ENCODE results near the gene STX11. TPM values are rescaled to one million over a fixed set of nuclear protein-coding genes. Genes with fewer than 3 reads are reported as not detected.

STX11 gene
- total and polyA plus RNA-seq, 2 of the 13 experiments (the other 11 are each of a cell fraction or from before 2014, with no cell fraction given) = 0.03 TPM; not detected in 1

DNA sequence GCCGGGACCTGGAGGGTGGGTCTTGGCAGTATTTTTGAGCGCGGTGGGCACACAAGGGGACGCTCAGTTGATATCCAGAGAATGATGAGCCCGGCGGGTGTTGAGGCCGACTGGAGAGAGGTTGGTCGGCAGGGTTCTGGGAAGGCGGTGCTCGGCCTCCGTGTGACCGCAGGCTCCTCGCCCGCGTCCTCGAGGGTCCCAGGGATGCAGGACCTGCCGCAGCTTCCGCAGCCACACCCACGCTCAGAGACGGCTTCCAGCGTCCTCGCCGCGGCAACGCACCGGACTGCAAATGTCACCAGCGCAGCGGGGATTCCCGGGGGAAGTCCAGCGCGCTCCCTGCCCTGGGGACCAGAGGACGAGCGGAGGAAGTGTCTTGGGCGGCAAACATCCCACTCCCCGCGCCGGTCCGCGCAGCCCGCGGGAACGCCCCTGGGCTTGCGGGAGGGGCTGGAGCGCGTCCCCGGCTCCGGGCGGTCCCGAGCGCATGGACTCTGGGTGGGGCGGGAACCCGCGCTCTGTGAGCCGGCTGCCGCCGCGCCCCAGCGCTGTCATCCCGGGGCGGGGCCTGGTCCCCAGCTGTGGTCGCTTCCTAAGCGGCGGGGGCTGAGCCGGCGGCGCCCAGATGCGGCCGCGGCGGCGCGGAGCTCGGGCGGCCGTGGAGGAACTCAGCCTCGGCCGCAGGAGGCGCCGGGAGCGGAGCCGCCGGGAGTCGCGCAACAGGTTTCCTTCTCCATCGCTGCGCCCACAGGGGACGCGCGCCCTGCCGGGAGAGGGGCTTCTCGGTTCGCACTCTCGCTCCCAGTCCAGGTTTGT is at the start of gene STX11 (continued):
- TF ChIP-seq, protein P1, sequence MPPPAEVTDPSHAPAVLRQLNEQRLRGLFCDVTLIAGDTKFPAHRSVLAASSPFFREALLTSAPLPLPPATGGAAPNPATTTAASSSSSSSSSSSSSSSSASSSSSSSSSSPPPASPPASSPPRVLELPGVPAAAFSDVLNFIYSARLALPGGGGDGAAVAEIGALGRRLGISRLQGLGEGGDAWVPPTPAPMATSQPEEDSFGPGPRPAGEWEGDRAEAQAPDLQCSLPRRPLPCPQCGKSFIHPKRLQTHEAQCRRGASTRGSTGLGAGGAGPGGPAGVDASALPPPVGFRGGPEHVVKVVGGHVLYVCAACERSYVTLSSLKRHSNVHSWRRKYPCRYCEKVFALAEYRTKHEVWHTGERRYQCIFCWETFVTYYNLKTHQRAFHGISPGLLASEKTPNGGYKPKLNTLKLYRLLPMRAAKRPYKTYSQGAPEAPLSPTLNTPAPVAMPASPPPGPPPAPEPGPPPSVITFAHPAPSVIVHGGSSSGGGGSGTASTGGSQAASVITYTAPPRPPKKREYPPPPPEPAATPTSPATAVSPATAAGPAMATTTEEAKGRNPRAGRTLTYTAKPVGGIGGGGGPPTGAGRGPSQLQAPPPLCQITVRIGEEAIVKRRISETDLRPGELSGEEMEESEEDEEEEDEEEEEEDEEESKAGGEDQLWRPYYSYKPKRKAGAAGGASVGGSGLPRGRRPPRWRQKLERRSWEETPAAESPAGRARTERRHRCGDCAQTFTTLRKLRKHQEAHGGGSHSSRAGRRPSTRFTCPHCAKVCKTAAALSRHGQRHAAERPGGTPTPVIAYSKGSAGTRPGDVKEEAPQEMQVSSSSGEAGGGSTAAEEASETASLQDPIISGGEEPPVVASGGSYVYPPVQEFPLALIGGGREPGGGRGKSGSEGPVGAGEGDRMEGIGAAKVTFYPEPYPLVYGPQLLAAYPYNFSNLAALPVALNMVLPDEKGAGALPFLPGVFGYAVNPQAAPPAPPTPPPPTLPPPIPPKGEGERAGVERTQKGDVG (CRISPR knock-in tag; IDR thresholded peaks at IDR 0.05; ENCODE audit: borderline replicate concordance) = no peak; the same call in 1 of the 2 replicates
- TF ChIP-seq, protein P2, sequence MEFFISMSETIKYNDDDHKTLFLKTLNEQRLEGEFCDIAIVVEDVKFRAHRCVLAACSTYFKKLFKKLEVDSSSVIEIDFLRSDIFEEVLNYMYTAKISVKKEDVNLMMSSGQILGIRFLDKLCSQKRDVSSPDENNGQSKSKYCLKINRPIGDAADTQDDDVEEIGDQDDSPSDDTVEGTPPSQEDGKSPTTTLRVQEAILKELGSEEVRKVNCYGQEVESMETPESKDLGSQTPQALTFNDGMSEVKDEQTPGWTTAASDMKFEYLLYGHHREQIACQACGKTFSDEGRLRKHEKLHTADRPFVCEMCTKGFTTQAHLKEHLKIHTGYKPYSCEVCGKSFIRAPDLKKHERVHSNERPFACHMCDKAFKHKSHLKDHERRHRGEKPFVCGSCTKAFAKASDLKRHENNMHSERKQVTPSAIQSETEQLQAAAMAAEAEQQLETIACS (CRISPR knock-in tag; IDR thresholded peaks at IDR 0.05) = peak; percentile 91
- TF ChIP-seq, protein P3, sequence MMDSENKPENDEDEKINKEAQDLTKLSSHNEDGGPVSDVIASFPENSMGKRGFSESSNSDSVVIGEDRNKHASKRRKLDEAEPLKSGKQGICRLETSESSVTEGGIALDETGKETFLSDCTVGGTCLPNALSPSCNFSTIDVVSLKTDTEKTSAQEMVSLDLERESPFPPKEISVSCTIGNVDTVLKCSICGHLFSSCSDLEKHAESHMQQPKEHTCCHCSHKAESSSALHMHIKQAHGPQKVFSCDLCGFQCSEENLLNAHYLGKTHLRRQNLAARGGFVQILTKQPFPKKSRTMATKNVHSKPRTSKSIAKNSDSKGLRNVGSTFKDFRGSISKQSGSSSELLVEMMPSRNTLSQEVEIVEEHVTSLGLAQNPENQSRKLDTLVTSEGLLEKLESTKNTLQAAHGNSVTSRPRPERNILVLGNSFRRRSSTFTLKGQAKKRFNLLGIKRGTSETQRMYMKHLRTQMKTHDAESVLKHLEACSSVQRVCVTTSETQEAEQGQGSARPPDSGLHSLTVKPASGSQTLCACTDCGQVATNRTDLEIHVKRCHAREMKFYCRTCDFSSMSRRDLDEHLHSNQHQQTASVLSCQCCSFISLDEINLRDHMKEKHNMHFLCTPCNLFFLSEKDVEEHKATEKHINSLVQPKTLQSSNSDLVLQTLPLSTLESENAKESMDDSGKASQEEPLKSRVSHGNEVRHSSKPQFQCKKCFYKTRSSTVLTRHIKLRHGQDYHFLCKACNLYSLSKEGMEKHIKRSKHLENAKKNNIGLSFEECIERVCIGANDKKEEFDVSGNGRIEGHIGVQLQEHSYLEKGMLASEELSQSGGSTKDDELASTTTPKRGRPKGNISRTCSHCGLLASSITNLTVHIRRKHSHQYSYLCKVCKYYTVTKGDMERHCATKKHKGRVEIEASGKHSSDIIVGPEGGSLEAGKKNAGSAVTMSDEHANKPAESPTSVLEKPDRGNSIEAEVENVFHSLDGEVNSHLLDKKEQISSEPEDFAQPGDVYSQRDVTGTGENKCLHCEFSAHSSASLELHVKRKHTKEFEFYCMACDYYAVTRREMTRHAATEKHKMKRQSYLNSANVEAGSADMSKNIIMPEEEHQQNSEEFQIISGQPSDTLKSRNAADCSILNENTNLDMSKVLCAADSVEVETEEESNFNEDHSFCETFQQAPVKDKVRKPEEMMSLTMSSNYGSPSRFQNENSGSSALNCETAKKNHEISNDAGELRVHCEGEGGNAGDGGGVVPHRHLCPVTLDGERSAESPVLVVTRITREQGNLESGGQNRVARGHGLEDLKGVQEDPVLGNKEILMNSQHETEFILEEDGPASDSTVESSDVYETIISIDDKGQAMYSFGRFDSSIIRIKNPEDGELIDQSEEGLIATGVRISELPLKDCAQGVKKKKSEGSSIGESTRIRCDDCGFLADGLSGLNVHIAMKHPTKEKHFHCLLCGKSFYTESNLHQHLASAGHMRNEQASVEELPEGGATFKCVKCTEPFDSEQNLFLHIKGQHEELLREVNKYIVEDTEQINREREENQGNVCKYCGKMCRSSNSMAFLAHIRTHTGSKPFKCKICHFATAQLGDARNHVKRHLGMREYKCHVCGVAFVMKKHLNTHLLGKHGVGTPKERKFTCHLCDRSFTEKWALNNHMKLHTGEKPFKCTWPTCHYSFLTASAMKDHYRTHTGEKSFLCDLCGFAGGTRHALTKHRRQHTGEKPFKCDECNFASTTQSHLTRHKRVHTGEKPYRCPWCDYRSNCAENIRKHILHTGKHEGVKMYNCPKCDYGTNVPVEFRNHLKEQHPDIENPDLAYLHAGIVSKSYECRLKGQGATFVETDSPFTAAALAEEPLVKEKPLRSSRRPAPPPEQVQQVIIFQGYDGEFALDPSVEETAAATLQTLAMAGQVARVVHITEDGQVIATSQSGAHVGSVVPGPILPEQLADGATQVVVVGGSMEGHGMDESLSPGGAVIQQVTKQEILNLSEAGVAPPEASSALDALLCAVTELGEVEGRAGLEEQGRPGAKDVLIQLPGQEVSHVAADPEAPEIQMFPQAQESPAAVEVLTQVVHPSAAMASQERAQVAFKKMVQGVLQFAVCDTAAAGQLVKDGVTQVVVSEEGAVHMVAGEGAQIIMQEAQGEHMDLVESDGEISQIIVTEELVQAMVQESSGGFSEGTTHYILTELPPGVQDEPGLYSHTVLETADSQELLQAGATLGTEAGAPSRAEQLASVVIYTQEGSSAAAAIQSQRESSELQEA (CRISPR knock-in tag; IDR thresholded peaks at IDR 0.05; ENCODE audit: not compliant biosample characterization) = peak; percentile 92
- TF ChIP-seq, protein P4, sequence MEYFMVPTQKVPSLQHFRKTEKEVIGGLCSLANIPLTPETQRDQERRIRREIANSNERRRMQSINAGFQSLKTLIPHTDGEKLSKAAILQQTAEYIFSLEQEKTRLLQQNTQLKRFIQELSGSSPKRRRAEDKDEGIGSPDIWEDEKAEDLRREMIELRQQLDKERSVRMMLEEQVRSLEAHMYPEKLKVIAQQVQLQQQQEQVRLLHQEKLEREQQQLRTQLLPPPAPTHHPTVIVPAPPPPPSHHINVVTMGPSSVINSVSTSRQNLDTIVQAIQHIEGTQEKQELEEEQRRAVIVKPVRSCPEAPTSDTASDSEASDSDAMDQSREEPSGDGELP (IDR thresholded peaks at IDR 0.05; ENCODE audit: borderline replicate concordance, low read depth) = peak; percentile 20; the same call in 1 of the 2 replicates
- TF ChIP-seq ZNF766 (CRISPR knock-in tag; IDR thresholded peaks at IDR 0.05; ENCODE audit: borderline replicate concordance) = 0 out of 2 replicates have a peak, but pooled peaks have one; percentile 37
- TF ChIP-seq PTBP1 (IDR thresholded peaks at IDR 0.05; ENCODE audit: low read depth, low read length, poor library complexity, severe bottlenecking) = no peak
- TF ChIP-seq NFKB2 (CRISPR knock-in tag; IDR thresholded peaks at IDR 0.05; ENCODE audit: borderline replicate concordance) = peak; percentile 41; the same call in 1 of the 2 replicates
- TF ChIP-seq TMF1 (CRISPR knock-in tag; IDR thresholded peaks at IDR 0.05; ENCODE audit: low read depth) = no peak
- 0 out of 2 replicates have a peak, but pooled peaks have one; percentile 18 for TF ChIP-seq RAD21 (CRISPR knock-in tag; IDR thresholded peaks at IDR 0.05)
- TF ChIP-seq, protein P5, sequence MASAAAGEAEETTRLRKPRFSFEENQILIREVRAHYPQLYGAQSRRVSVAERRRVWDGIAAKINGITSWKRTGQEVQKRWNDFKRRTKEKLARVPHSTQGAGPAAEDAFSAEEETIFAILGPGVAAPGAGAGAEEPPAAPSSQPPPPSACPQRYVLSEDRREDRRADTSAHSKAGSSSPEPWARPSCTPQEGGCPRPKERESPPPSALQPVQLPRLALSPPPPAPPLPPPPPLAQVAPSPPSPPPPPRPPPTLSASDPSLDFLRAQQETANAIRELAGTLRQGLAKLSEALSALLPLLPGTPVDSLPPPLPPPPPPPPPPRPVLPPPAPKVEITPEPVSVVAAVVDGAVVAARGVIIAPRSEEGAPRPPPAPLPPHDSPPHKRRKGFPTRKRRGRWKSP (CRISPR knock-in tag; IDR thresholded peaks at IDR 0.05) = peak; percentile 69; the same call in 1 of the 2 replicates
- TF ChIP-seq ZNF564 (CRISPR knock-in tag; IDR thresholded peaks at IDR 0.05) = 0 out of 2 replicates have a peak, but pooled peaks have one; percentile 25
- TF ChIP-seq ZNF501 (CRISPR knock-in tag; IDR thresholded peaks at IDR 0.05) = peak; percentile 63; the same call in 1 of the 2 replicates

Measured in HepG2 (cell line).